Keratinocyte (primary cell): ENCODE measurements around the gene DTX4.

Experiments used
- EZH2 ChIP-seq: IDR thresholded peaks from one replicate; pipeline ENCODE4 v1.6.1; 2012; ENCODE audit warnings: inconsistent platforms, mild to moderate bottlenecking, low read length, moderate library complexity
- TF ChIP-seq, protein P1 (sequence below), 3 experiments: IDR thresholded peaks in 1 of 3; conservative IDR thresholded peaks in 1 of 3; optimal IDR thresholded peaks in 1 of 3; 2 replicates in 2 of 3; 3 replicates in 1 of 3; pipeline versions ENCODE3 to v1.5.1; 2011; ENCODE audit warnings: low read length in 3 of 3, mild to moderate bottlenecking in 3 of 3, moderate library complexity in 2 of 3, control low read depth in 1 of 3, inconsistent platforms in 1 of 3; ENCODE audit not compliant: insufficient read depth in 2 of 3; ENCODE audit errors: extremely low read depth in 1 of 3

DNA sequence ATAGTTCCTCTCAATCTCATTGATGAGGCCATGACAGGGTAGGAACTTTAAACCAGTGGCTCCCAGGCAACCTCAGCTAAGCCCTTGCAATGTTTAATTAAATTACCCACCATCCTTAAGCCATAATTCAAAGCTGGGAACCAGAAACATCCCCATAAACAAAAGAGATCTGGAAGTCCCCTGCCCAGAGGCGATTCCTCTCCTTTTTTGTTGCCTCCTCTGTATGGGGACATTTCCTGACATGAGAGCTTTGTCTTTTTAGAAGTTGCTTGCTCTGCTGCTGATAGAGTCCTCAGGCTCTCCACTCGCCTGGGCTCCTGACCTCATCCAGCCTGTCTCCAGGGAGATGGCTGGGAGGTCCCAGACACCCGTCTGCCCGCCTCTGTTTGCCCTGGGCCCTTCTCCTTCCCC, 3.2 kb downstream of the DTX4 start:
- TF ChIP-seq, protein P1, sequence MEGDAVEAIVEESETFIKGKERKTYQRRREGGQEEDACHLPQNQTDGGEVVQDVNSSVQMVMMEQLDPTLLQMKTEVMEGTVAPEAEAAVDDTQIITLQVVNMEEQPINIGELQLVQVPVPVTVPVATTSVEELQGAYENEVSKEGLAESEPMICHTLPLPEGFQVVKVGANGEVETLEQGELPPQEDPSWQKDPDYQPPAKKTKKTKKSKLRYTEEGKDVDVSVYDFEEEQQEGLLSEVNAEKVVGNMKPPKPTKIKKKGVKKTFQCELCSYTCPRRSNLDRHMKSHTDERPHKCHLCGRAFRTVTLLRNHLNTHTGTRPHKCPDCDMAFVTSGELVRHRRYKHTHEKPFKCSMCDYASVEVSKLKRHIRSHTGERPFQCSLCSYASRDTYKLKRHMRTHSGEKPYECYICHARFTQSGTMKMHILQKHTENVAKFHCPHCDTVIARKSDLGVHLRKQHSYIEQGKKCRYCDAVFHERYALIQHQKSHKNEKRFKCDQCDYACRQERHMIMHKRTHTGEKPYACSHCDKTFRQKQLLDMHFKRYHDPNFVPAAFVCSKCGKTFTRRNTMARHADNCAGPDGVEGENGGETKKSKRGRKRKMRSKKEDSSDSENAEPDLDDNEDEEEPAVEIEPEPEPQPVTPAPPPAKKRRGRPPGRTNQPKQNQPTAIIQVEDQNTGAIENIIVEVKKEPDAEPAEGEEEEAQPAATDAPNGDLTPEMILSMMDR (optimal IDR thresholded peaks at IDR 0.05 in 1 of 3, IDR thresholded peaks at IDR 0.05 in 1 of 3, conservative IDR thresholded peaks at IDR 0.05 in 1 of 3; ENCODE audit: extremely low read depth in 1 of 3, insufficient read depth in 2 of 3, low read length in 3 of 3) = no peak
- TF ChIP-seq EZH2 = no peak
